ENCODE results near the gene FOXL3. TPM values are rescaled to one million over a fixed set of nuclear protein-coding genes. Genes with fewer than 3 reads are reported as not detected.

The FOXL3 gene
- total RNA-seq, 2 experiments from 2014 or later, result not detected

GRCh38 chr7:259751-260405, 30.1 kb upstream of the FOXL3 start:
- no peak for TF ChIP-seq CTCF (IDR thresholded peaks at IDR 0.05)
- H3K9me3 ChIP-seq (ENCODE audit: control insufficient read depth in 1 of 2, insufficient read depth in 1 of 2, low read length in 2 of 2), result peaks cover 0 to 46% of the 10 kb centered on the region in 2 experiments
- no peaks in the 10 kb centered on the region for H3K27me3 ChIP-seq (ENCODE audit: control insufficient read depth in 1 of 2, insufficient read depth in 2 of 2, low read length in 2 of 2)
- H3K27me3 Mint-ChIP-seq, result no peaks in the 10 kb centered on the region
- H3K4me1 Mint-ChIP-seq (ENCODE audit: low read depth), result no peaks in the 10 kb centered on the region
- intact Hi-C loops (cut with DNase I, micrococcal nuclease), result no loop called here
- ChIA-PET CTCF (interaction anchor here (0.9 kb wide), 1 partner anchor 62 kb away, joined by 3 read pairs; no protein-coding TSS in a partner anchor), POLR2A (no interaction called here)
- ATAC-seq (ENCODE audit: poor library complexity) (no peak), DNase-seq (no peak)
- no peaks in the 10 kb centered on the region for H3K36me3 ChIP-seq (ENCODE audit: insufficient read depth, low read length)
- H3K4me3 ChIP-seq (ENCODE audit: low read length), result no peak overlapping the region
- no peak overlapping the region for H3K27ac ChIP-seq (ENCODE audit: low read depth in 1 of 2, low read length in 2 of 2)
- H3K4me1 ChIP-seq (ENCODE audit: insufficient read depth, low read length), result peaks cover 3% of the 10 kb centered on the region
- no peak overlapping the region for H3K27ac Mint-ChIP-seq
- H3K36me3 Mint-ChIP-seq (ENCODE audit: low read depth), result no peaks in the 10 kb centered on the region
- H3K4me3 Mint-ChIP-seq, result no peak overlapping the region
- H3K9me3 Mint-ChIP-seq, result no peaks in the 10 kb centered on the region

GRCh38 chr7:260441-261281, 29.3 kb upstream of the FOXL3 start:
- H3K36me3 Mint-ChIP-seq (ENCODE audit: low read depth), result no peaks in the 10 kb centered on the region
- TF ChIP-seq CTCF (IDR thresholded peaks at IDR 0.05), result no peak
- no peaks in the 10 kb centered on the region for H3K4me1 Mint-ChIP-seq (ENCODE audit: low read depth)
- H3K27me3 Mint-ChIP-seq, result no peaks in the 10 kb centered on the region
- Histone ChIP-seq H3K27me3 (ENCODE audit: control insufficient read depth in 1 of 2, insufficient read depth in 2 of 2, low read length in 2 of 2) (no peaks in the 10 kb centered on the region), H3K9me3 (ENCODE audit: control insufficient read depth in 1 of 2, insufficient read depth in 1 of 2, low read length in 2 of 2) (peaks cover 0 to 53% of the 10 kb centered on the region in 2 experiments), H3K27ac (ENCODE audit: low read depth in 1 of 2, low read length in 2 of 2) (no peak overlapping the region), H3K4me3 (ENCODE audit: low read length) (no peak overlapping the region), H3K36me3 (ENCODE audit: insufficient read depth, low read length) (no peaks in the 10 kb centered on the region), H3K4me1 (ENCODE audit: insufficient read depth, low read length) (peaks cover 3% of the 10 kb centered on the region)
- ATAC-seq (ENCODE audit: poor library complexity) (no peak), DNase-seq (no peak)
- no peaks in the 10 kb centered on the region for H3K9me3 Mint-ChIP-seq
- CTCF ChIA-PET, result interaction anchor here (0.9 kb wide), 1 partner anchor 61 kb away, joined by 3 read pairs; no protein-coding TSS in a partner anchor
- intact Hi-C loops (cut with DNase I, micrococcal nuclease), result no loop called here
- no peak overlapping the region for H3K27ac Mint-ChIP-seq
- no peak overlapping the region for H3K4me3 Mint-ChIP-seq
- POLR2A ChIA-PET, result no interaction called here

GRCh38 chr7:261341-262250, 28.4 kb upstream of the FOXL3 start:
- no peak overlapping the region for H3K27ac ChIP-seq (ENCODE audit: low read depth in 1 of 2, low read length in 2 of 2)
- Mint-ChIP-seq H3K4me1 (ENCODE audit: low read depth) (no peaks in the 10 kb centered on the region), H3K36me3 (ENCODE audit: low read depth) (no peaks in the 10 kb centered on the region), H3K9me3 (no peaks in the 10 kb centered on the region), H3K4me3 (no peak overlapping the region), H3K27ac (no peak overlapping the region), H3K27me3 (no peaks in the 10 kb centered on the region)
- H3K4me3 ChIP-seq (ENCODE audit: low read length), result no peak overlapping the region
- intact Hi-C loops (cut with DNase I, micrococcal nuclease), result no loop called here
- no peak for TF ChIP-seq CTCF (IDR thresholded peaks at IDR 0.05)
- CTCF ChIA-PET, result no interaction called here
- no peaks in the 10 kb centered on the region for H3K36me3 ChIP-seq (ENCODE audit: insufficient read depth, low read length)
- no peaks in the 10 kb centered on the region for H3K27me3 ChIP-seq (ENCODE audit: control insufficient read depth in 1 of 2, insufficient read depth in 2 of 2, low read length in 2 of 2)
- peaks cover 0 to 62% of the 10 kb centered on the region in 2 experiments for H3K9me3 ChIP-seq (ENCODE audit: control insufficient read depth in 1 of 2, insufficient read depth in 1 of 2, low read length in 2 of 2)
- ATAC-seq (ENCODE audit: poor library complexity) (no peak), DNase-seq (no peak)
- peaks cover 3% of the 10 kb centered on the region for H3K4me1 ChIP-seq (ENCODE audit: insufficient read depth, low read length)
- POLR2A ChIA-PET, result no interaction called here
